HUES48 (cell line): ENCODE results near the gene ARHGAP31.
"Not testable (repeated sequence)": the region's sequence is repeated elsewhere in the genome, so short reads cannot be mapped to it uniquely, and the experiment has no call there.

Experiments
- H3K27ac ChIP-seq: one replicate; pipeline ENCODE4 v1.7.0; 2013; ENCODE audit warnings: low read depth, low read length, inconsistent platforms
- H3K27me3 ChIP-seq: 2 replicates; pipeline ENCODE4 v1.6.1; 2013; ENCODE audit warnings: mild to moderate bottlenecking, low read length; ENCODE audit not compliant: control insufficient read depth, insufficient read depth
- H3K36me3 ChIP-seq: 2 replicates; pipeline ENCODE4 v1.6.1; 2013; ENCODE audit warnings: low read length; ENCODE audit not compliant: control insufficient read depth, insufficient read depth
- H3K4me1 ChIP-seq: 2 replicates; pipeline ENCODE4 v1.6.1; 2013; ENCODE audit warnings: mild to moderate bottlenecking, low read length; ENCODE audit not compliant: control insufficient read depth, insufficient read depth
- H3K4me3 ChIP-seq: 2 replicates; pipeline ENCODE4 v1.5.1; 2013; ENCODE audit warnings: mild to moderate bottlenecking, low read depth, low read length
- H3K9ac ChIP-seq: 2 replicates; pipeline ENCODE4 v1.6.1; 2013; ENCODE audit warnings: mild to moderate bottlenecking, low read depth, low read length, moderate library complexity
- H3K9me3 ChIP-seq: 2 replicates; pipeline ENCODE4 v1.6.1; 2013; ENCODE audit warnings: low read length; ENCODE audit not compliant: control insufficient read depth, insufficient read depth

The ARHGAP31 gene, protein sequence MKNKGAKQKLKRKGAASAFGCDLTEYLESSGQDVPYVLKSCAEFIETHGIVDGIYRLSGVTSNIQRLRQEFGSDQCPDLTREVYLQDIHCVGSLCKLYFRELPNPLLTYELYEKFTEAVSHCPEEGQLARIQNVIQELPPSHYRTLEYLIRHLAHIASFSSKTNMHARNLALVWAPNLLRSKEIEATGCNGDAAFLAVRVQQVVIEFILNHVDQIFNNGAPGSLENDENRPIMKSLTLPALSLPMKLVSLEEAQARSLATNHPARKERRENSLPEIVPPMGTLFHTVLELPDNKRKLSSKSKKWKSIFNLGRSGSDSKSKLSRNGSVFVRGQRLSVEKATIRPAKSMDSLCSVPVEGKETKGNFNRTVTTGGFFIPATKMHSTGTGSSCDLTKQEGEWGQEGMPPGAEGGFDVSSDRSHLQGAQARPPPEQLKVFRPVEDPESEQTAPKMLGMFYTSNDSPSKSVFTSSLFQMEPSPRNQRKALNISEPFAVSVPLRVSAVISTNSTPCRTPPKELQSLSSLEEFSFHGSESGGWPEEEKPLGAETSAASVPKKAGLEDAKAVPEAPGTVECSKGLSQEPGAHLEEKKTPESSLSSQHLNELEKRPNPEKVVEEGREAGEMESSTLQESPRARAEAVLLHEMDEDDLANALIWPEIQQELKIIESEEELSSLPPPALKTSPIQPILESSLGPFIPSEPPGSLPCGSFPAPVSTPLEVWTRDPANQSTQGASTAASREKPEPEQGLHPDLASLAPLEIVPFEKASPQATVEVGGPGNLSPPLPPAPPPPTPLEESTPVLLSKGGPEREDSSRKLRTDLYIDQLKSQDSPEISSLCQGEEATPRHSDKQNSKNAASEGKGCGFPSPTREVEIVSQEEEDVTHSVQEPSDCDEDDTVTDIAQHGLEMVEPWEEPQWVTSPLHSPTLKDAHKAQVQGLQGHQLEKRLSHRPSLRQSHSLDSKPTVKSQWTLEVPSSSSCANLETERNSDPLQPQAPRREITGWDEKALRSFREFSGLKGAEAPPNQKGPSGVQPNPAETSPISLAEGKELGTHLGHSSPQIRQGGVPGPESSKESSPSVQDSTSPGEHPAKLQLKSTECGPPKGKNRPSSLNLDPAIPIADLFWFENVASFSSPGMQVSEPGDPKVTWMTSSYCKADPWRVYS (N-terminal part only)

GRCh38 chr3:119293871-119294695, at the start of gene ARHGAP31:
Gene ARHGAP31, plus strand, starts transcription at chr3:119294383. Its CDS starts 522 bp downstream, at chr3:119294905.
- Histone ChIP-seq H3K4me3 (peak within 1 kb of the TSS; percentile 73), H3K4me1 (peaks cover 19% of the 10 kb centered on the region), H3K9ac (no peak within 1 kb of the TSS), H3K27ac (no peak within 1 kb of the TSS), H3K36me3 (no peaks in the 10 kb centered on the region), H3K27me3 (peaks cover 43% of the 10 kb centered on the region), H3K9me3 (no peaks in the 10 kb centered on the region)

- H3K36me3 ChIP-seq, result no peaks in the 10 kb centered on the region
- no peak overlapping the region for H3K9ac ChIP-seq
- no peaks in the 10 kb centered on the region for H3K9me3 ChIP-seq
- no peak overlapping the region for H3K4me3 ChIP-seq
- no peaks in the 10 kb centered on the region for H3K27me3 ChIP-seq
- no peak overlapping the region for H3K27ac ChIP-seq
- peaks cover 2% of the 10 kb centered on the region; the same call in 1 of the 2 replicates for H3K4me1 ChIP-seq
Observed at GRCh38 chr3:119245778-119246177, 48.4 kb upstream of the ARHGAP31 start.

DNA sequence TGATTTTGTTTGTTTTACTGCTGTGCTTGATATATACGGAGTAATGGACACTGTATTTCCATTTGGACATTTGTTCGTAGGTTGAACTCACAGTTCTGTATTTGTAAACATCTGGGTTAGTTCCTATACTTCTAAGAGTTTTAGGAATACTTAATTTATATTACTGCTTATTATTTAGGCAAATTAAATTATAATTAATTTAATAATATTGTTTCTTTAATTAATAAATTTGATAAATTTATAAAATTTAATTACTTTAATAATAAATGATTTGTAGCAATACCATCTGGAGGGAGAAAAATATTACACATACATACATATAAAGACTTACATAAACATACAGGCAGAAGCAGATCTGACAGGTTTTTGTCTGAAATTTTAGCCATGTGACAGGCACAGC, 39.0 kb upstream of the ARHGAP31 start:
- Histone ChIP-seq H3K36me3 (no peaks in the 10 kb centered on the region), H3K9ac (no peak overlapping the region; the same call in 1 of the 2 replicates), H3K9me3 (no peaks in the 10 kb centered on the region), H3K27me3 (no peaks in the 10 kb centered on the region), H3K4me1 (peaks cover 44% of the 10 kb centered on the region), H3K27ac (peak overlapping the region; percentile 82), H3K4me3 (no peak overlapping the region)

DNA sequence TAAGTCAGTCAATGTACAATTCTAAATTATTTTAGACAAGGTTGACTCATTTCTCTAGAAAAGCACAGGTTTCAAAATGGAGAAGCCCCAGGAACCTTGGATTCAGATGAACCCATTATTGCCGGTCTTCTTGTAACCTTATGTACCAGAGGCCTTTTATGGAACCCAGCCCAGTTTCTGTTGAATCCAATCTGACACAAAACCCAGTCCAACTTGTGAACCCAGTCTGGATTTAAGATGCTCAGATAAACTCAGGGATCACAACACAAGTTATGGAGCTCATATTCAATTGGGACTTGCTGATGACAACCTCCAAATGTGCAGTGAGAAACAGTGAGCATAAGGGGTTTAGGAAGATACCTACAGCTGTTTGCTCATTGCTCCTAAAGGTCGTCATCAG, 37.1 kb upstream of the ARHGAP31 start:
- no peak overlapping the region for H3K27ac ChIP-seq
- no peak overlapping the region for H3K4me3 ChIP-seq
- no peaks in the 10 kb centered on the region for H3K36me3 ChIP-seq
- no peaks in the 10 kb centered on the region for H3K9me3 ChIP-seq
- peaks cover 44% of the 10 kb centered on the region for H3K4me1 ChIP-seq
- H3K27me3 ChIP-seq, result no peaks in the 10 kb centered on the region
- H3K9ac ChIP-seq, result peak overlapping the region; percentile 34; the same call in 1 of the 2 replicates

DNA sequence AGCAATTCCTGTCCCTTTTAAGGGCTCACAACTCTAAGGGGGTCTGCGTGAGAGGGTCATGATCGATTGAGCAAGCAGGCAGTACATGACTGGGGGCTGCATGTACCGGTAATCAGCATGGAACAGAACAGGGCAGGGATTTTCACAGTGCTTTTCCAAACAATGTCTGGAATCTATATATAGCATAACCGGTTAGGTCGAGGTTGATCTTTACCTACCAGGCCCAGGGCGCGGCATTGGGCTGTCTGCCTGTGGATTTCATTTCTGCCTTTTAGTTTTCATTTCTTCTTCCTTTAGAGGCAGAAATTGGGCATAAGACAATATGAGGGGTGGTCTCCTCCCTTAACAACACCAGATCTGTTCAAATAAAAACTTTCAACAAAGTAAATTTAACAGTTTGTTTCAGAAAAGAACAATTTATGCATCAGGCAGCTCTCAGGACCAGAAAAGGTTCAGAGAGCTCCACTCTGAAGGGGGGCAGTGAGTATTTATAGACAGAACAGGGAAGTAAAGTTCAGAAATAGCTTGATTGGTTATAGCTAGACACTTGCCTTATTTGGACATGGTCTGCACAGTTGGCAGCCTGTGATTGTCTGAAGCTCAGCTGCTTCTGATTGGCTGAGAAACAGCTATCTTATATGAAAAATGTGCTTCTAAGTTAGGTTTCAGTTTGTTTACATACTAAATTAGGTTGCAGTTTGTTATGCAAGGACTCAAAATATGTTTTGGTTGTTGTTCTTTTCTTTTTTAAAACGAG, 36.4 kb upstream of the ARHGAP31 start:
- H3K36me3 ChIP-seq, result no peaks in the 10 kb centered on the region
- H3K9me3 ChIP-seq, result no peaks in the 10 kb centered on the region
- H3K4me1 ChIP-seq, result peaks cover 44% of the 10 kb centered on the region
- no peaks in the 10 kb centered on the region for H3K27me3 ChIP-seq
- H3K4me3 ChIP-seq, result no peak overlapping the region
- no peak overlapping the region for H3K27ac ChIP-seq
- no peak overlapping the region; the same call in 1 of the 2 replicates for H3K9ac ChIP-seq

GRCh38 chr3:119258915-119259314, 35.3 kb upstream of the ARHGAP31 start:
- Histone ChIP-seq H3K27me3 (no peaks in the 10 kb centered on the region), H3K36me3 (no peaks in the 10 kb centered on the region), H3K27ac (no peak overlapping the region), H3K9me3 (no peaks in the 10 kb centered on the region), H3K4me1 (peaks cover 44% of the 10 kb centered on the region), H3K4me3 (no peak overlapping the region), H3K9ac (no peak overlapping the region)

- Histone ChIP-seq H3K36me3 (no peaks in the 10 kb centered on the region), H3K9me3 (no peaks in the 10 kb centered on the region), H3K27ac (no peak overlapping the region), H3K27me3 (no peaks in the 10 kb centered on the region), H3K4me1 (peaks cover 37% of the 10 kb centered on the region), H3K9ac (no peak overlapping the region), H3K4me3 (no peak overlapping the region)
Observed at GRCh38 chr3:119259821-119260220, 34.4 kb upstream of the ARHGAP31 start.

- H3K27me3 ChIP-seq, result no peaks in the 10 kb centered on the region
- H3K4me1 ChIP-seq, result peaks cover 26% of the 10 kb centered on the region
- no peak overlapping the region for H3K4me3 ChIP-seq
- H3K27ac ChIP-seq, result no peak overlapping the region
- no peaks in the 10 kb centered on the region for H3K36me3 ChIP-seq
- no peaks in the 10 kb centered on the region for H3K9me3 ChIP-seq
- no peak overlapping the region for H3K9ac ChIP-seq
Observed at GRCh38 chr3:119261055-119261454, 33.1 kb upstream of the ARHGAP31 start.

DNA sequence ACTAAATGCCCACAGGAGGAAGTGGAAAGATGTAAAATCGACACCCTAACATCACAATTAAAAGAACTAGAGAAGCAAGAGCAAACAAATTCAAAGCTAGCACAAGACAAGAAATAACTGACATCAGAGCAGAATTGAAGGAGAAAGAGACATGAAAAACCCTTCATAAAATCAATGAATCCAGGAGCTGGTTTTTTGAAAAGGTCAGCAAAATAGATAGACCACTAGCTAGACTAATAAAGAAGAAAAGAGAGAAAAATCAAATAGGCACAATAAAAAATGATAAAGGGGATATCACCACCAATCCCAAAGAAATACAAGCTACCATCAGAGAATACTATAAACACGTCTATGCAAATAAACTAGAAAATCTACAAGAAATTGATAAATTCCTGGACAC, 24.0 kb upstream of the ARHGAP31 start:
- H3K27ac ChIP-seq, H3K9me3 ChIP-seq, H3K27me3 ChIP-seq, H3K9ac ChIP-seq, H3K4me3 ChIP-seq, H3K36me3 ChIP-seq, H3K4me1 ChIP-seq: not testable (repeated sequence)
